NT2/D1 (cell line): Measurements from ENCODE around the gene SPRY2.

ENCODE experiments used
- SUZ12 ChIP-seq: IDR thresholded peaks from 2 replicates; pipeline ENCODE4 v1.6.1; 2011; ENCODE audit not compliant: insufficient read length, insufficient read depth; ENCODE audit errors: extremely low read depth
- YY1 ChIP-seq: IDR thresholded peaks from 2 replicates; pipeline ENCODE4 v1.6.1; 2011; ENCODE audit not compliant: insufficient read length, insufficient read depth

DNA sequence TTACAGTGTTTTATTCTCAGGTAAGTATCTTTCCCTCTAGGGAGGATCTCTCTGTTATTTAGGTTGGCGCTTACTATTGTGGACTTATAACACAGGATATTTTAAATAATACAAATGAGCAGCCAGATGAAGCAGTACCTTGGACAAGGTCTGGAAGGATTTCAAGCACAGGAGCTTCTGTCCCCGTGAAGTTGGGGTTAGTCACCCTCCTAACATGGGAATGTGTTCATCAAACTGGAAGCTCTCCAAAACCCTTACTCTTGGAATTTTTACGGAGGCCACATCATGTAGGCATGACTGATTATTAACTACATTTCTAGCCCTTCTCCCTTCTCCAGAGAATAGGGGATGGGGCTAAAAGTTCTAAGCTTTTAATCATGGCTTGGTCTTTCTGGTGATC is 38.3 kb upstream of the SPRY2 start:
- no peak for TF ChIP-seq SUZ12
- TF ChIP-seq YY1, result no peak
